ENCODE measurements around the gene LMX1B.

GRCh38 chr9:126607731-126608130, 6.0 kb upstream of the LMX1B start:
- TF ChIP-seq RARB (CRISPR knock-in tag; IDR thresholded peaks at IDR 0.05) (no peak), TCF4 (CRISPR knock-in tag; IDR thresholded peaks at IDR 0.05; ENCODE audit: borderline replicate concordance) (no peak), ZFP30 (CRISPR knock-in tag; IDR thresholded peaks at IDR 0.05) (no peak), ARNTL (CRISPR knock-in tag; IDR thresholded peaks at IDR 0.05; ENCODE audit: borderline replicate concordance, low read depth) (no peak), CSRNP3 (CRISPR knock-in tag; IDR thresholded peaks at IDR 0.05) (no peak), ISL1 (CRISPR knock-in tag; IDR thresholded peaks at IDR 0.05) (no peak), ZNF565 (CRISPR knock-in tag; conservative IDR thresholded peaks at IDR 0.05; ENCODE audit: low read depth) (no peak), PPARA (CRISPR knock-in tag; IDR thresholded peaks at IDR 0.05; ENCODE audit: borderline replicate concordance) (no peak), GLIS3 (CRISPR knock-in tag; IDR thresholded peaks at IDR 0.05) (no peak), ZFP3 (CRISPR knock-in tag; IDR thresholded peaks at IDR 0.05) (no peak), SNAI2 (CRISPR knock-in tag; IDR thresholded peaks at IDR 0.05) (no peak), CSDC2 (CRISPR knock-in tag; IDR thresholded peaks at IDR 0.05) (no peak)
- TF ChIP-seq, protein P1, sequence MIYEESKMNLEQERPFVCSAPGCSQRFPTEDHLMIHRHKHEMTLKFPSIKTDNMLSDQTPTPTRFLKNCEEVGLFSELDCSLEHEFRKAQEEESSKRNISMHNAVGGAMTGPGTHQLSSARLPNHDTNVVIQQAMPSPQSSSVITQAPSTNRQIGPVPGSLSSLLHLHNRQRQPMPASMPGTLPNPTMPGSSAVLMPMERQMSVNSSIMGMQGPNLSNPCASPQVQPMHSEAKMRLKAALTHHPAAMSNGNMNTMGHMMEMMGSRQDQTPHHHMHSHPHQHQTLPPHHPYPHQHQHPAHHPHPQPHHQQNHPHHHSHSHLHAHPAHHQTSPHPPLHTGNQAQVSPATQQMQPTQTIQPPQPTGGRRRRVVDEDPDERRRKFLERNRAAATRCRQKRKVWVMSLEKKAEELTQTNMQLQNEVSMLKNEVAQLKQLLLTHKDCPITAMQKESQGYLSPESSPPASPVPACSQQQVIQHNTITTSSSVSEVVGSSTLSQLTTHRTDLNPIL (CRISPR knock-in tag; IDR thresholded peaks at IDR 0.05; ENCODE audit: low read depth), result no peak
- TF ChIP-seq, protein P2, sequence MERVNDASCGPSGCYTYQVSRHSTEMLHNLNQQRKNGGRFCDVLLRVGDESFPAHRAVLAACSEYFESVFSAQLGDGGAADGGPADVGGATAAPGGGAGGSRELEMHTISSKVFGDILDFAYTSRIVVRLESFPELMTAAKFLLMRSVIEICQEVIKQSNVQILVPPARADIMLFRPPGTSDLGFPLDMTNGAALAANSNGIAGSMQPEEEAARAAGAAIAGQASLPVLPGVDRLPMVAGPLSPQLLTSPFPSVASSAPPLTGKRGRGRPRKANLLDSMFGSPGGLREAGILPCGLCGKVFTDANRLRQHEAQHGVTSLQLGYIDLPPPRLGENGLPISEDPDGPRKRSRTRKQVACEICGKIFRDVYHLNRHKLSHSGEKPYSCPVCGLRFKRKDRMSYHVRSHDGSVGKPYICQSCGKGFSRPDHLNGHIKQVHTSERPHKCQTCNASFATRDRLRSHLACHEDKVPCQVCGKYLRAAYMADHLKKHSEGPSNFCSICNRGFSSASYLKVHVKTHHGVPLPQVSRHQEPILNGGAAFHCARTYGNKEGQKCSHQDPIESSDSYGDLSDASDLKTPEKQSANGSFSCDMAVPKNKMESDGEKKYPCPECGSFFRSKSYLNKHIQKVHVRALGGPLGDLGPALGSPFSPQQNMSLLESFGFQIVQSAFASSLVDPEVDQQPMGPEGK (CRISPR knock-in tag; IDR thresholded peaks at IDR 0.05; ENCODE audit: borderline replicate concordance), result no peak

Data from SK-N-SH treated with all-trans-retinoic acid at 6 μM for 48 hours (cell line).